SIG-M5 treated with dmso at 0.1 percent for 504 hours (cell line): ENCODE results near the gene KCNJ10.

Experiments used
- DNase-seq: peaks from one replicate; lab custom pipeline; 2025; ENCODE audit not compliant: unreplicated experiment; lab: John Stamatoyannopoulos, UW

Gene KCNJ10

GRCh38 chr1:160025314-160025713, 44.6 kb downstream of the KCNJ10 start:
- DNase-seq = no peak

GRCh38 chr1:160024195-160024905, 45.6 kb downstream of the KCNJ10 start:
- no peak for DNase-seq

GRCh38 chr1:160022330-160023310, 47.3 kb downstream of the KCNJ10 start:
- DNase-seq = no peak

- peak; percentile 19 for DNase-seq
Measured at GRCh38 chr1:160021376-160022074, 48.4 kb downstream of the KCNJ10 start.

DNA sequence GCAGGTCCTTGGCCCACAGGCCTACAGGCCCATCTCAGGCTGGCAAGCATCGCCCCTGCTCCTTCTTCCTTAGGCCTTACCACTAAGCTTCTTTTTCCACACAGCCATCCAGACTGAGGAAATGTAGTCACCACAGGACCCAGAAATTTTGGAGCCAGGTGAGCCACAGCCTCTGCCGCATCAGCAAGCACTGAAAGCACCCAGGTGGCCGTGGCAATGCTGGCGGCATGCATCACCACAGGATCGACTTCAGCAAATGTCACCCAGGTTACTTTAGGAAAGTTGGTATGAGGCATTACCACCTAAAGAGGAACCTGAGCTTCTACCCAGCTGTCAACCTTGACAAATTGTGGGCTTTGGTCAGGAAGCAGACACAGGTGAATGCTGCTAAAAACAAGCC, 49.8 kb downstream of the KCNJ10 start:
- DNase-seq = no peak

GRCh38 chr1:160018900-160019299, 51.1 kb downstream of the KCNJ10 start:
- peak; percentile 8 for DNase-seq

DNA sequence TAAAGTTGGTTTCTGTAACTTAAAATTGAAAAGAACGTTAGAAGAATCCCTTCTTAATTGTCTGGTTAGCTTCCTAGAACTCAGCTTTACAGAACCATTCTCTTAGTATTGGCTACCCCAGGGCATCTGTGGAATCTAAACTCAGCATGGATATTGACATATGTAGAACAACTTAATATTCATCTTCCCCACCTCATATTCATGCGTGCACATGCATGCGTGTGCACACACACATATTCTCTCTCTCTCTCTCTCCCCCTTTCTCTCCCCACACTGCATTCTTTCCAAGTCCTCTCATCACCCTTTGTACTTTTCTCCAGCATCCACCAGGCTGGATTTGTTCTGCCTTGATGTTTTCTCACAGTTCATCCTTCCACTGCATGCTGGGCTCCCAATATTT, 51.6 kb downstream of the KCNJ10 start:
- no peak for DNase-seq

- DNase-seq = no peak
Measured at GRCh38 chr1:160017592-160017991, 52.4 kb downstream of the KCNJ10 start.

GRCh38 chr1:160011781-160012180, 58.2 kb downstream of the KCNJ10 start:
- no peak for DNase-seq

- DNase-seq = no peak
Measured at GRCh38 chr1:160009801-160010200, 60.2 kb downstream of the KCNJ10 start.

DNA sequence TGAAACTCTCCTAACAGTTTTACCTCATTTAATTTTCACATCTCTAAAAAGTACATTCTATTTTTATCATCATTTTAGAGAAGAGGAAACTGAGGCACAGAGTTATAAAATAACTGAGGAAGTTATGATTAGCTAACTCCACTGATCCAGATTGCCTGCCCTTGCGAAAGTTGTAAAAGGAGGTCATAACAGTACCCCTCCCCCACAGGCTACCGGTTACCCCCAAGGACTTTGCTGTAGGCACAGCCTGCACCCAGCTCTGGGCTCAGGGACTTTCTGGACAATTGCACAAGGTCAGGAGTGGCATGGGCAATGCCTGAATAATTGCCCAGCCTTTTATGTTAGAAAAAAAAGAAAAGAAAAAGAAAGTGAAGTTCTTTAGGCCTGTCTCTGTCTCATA, 60.9 kb downstream of the KCNJ10 start:
- peak; percentile 24 for DNase-seq

- peak; percentile 21 for DNase-seq
Measured at GRCh38 chr1:160007577-160008200, 62.3 kb downstream of the KCNJ10 start.

GRCh38 chr1:160006312-160006940, 63.5 kb downstream of the KCNJ10 start:
- DNase-seq = peak; percentile 71

DNA sequence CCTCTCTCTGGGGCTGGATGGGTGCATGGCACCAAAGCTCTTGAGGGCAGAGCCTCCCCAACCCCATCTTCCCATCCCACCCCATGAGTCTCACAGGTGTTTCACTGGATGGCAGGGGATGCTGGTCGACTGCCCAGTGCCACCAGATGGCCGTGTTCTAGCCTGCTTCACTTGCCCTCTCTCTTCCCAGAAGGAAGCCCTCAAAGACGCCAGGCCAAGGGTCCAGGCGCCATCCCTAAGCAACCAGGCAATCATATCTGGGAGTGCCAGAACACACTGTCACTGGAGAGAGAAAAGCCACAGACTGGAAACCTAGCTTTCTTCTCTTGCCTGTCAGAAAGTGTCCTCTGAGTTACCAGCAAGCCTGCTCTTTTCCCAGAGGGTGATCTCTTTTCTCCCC, 64.9 kb downstream of the KCNJ10 start:
- no peak for DNase-seq

- DNase-seq = no peak
Measured at GRCh38 chr1:160004425-160004824, 65.5 kb downstream of the KCNJ10 start.

GRCh38 chr1:160004001-160004400, 66.0 kb downstream of the KCNJ10 start:
- no peak for DNase-seq

- DNase-seq = no peak
Measured at GRCh38 chr1:160001440-160001839, 68.5 kb downstream of the KCNJ10 start.

GRCh38 chr1:159999204-159999603, 70.8 kb downstream of the KCNJ10 start:
- no peak for DNase-seq

DNA sequence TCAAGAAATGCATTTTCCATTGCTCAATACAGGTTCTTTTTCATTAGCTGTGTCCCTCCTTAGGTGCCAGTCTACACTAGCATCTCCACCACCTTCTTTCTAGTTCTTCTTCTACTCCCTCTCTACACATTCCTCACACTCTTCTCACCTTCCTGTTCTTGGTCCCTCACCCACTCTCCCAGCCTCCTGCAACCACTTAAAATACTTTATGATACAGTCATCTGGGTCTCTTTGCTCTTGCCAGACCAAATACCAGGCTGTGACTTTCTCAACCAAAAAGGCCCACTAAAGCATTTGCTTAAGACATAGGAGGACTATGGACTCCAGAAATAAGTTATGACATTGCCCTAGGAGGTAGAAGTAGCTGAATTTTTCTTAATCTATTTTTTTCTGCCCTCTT, 73.3 kb downstream of the KCNJ10 start:
- DNase-seq = no peak

GRCh38 chr1:159994896-159995295, 75.1 kb downstream of the KCNJ10 start:
- DNase-seq = no peak

GRCh38 chr1:159993911-159994310, 76.0 kb downstream of the KCNJ10 start:
- DNase-seq = no peak
